ENCODE results near the gene FAM151A.
A peak's percentile ranks its signal among the peaks of the same experiment; 100 is the strongest.

Gene FAM151A

GRCh38 chr1:54579337-54579781, 44.0 kb downstream of the FAM151A start:
- peak; percentile 62 for DNase-seq (ENCODE audit: low spot score)

DNA sequence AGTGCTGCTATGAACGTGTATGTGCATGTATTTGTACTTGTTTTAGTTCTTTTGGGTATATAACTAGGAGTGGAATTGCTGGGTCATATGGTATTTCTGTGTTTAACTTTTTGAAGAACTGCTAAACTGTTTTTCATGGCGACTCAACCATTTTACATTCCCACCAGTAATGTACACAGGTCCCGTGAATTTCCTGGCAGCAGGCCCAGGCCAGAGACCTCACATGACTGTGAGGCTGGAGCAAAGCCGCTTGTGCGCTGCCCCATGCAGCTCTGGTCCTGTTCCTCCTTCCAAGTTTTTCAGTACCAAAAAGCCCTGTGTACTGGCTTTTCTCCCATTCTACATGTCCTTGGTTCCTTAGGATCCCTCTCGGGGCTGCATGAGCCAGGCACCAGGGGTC, 45.7 kb downstream of the FAM151A start:
- DNase-seq (ENCODE audit: low spot score) = peak; percentile 66

GRCh38 chr1:54575605-54576290, 47.6 kb downstream of the FAM151A start:
- DNase-seq (ENCODE audit: low spot score) = no peak

- no peak for DNase-seq (ENCODE audit: low spot score)
These were observed 48.2 kb downstream of the FAM151A start for GRCh38 chr1:54575161-54575560.

DNA sequence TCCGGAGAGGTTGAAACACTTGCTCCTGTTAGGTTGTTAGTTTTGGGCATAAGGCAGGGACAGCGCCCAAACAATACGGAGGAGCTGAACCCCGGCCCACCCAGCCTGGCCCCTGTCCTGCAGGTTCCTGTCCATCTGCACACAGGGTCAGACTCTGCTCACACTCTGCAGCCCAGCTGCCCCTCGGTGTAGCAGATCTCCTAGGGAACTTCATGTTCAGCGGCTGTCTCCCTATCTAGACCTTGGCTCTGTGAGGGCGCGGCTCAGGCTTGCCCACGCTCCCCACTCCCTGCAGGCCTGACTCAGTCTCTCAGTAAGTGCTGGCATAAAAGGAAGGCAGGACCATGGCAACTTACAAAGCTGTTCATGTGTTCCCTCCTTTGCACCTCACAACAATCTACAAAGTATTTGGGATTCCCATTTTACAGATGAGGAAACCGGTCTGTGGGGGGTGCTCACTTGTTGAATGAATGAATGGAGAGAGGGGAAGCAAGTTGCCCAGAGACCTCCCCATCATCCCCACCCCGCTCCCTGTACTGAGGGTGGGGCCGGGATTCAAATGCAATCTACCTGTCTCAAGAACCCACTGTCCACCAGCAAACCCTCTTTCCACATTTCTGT, 49.1 kb downstream of the FAM151A start:
- no peak for DNase-seq (ENCODE audit: low spot score)

DNA sequence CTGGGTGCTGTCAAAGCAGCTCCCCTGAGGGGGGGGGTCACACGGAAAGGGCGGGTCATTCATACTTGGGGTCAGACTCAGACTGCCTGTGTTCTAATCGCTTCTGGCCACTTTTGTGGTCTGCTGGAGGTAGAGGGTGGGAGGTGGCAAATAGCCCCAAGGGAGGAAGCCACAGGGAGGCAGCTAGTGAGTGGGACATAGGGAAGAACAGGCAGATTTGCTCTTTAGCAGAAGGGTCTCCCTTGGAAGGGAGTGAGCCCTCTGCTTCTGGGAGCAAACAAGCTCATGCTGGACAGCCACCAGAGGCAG, 50.8 kb downstream of the FAM151A start:
- DNase-seq (ENCODE audit: low spot score) = no peak

- no peak for DNase-seq (ENCODE audit: low spot score)
These were observed 51.4 kb downstream of the FAM151A start for GRCh38 chr1:54571803-54572541.

GRCh38 chr1:54571326-54571725, 52.0 kb downstream of the FAM151A start:
- DNase-seq (ENCODE audit: low spot score) = no peak

DNA sequence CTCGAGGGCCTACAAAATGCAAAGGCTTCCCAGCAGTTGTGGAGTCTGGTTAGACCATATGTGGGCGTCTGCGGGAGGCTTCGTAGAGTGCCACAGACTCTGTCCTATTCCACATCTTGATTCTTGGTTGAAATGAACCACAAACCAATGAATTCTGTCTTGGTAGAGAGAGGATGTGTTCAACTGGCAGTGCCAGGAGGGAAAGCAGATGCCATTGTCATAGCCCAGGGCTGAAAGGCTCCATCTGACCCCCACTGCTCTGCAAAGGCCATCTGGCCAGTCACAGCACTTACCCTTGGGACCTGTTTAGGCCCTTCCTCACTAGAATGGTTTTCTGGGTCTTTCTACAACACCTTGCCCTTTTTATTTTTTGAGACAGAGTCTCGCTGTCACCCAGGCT, 53.2 kb downstream of the FAM151A start:
- no peak for DNase-seq (ENCODE audit: low spot score)

DNA sequence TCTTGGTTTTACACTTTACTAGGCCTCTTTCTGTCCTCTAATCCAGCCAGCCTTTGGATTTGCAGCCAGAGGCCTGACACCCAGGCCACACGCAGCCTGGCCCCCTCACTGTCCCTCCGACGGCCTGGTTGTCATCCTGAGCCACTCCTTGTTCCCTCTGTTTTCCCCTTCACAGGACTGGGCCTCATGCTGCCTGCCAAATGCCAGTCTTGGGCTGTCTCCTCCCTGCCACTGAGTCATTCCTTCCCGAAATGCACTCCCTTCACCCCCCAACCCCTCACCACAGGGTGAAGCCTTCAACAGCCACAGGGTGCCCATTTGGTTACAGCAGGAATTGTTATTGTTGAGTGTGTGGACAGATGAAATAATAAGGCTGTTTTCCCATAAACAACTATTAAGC, 54.0 kb downstream of the FAM151A start:
- DNase-seq (ENCODE audit: low spot score) = no peak

- DNase-seq (ENCODE audit: low spot score) = no peak
These were observed 55.4 kb downstream of the FAM151A start for GRCh38 chr1:54567961-54568360.

DNA sequence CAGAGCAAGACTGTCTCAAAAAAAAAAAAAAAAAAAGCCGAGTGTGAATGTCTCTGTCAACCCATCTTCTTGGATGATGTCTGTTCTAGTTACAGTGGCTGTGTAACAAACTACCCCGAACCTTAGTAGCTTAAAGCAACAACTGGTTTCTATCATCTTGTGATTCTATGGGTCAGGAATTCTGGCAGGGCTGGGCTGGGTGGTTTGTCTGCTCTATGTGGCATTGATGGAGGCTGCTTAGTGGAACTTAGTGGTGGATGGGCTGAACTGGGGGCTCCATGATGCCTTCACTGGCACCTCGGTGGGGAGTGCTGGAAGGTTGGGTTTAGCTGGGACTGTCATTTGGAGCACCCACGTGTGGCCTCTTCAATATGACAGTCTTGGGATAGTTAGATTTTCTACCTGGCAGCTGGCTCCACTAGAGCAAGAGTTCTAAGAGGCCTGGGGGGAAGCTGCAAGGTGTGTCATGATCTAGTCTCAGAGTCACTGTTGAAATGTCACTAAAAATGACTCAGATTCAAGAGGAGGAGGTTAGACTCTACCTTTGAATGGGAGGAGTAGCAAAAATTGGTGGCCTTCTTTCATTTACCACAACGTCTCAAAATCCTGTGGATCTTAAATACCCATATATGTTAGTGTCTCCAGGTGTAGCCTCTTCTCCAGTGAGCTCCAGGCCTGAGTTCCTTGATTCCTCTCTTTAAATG, 56.7 kb downstream of the FAM151A start:
- no peak for DNase-seq (ENCODE audit: low spot score)

DNA sequence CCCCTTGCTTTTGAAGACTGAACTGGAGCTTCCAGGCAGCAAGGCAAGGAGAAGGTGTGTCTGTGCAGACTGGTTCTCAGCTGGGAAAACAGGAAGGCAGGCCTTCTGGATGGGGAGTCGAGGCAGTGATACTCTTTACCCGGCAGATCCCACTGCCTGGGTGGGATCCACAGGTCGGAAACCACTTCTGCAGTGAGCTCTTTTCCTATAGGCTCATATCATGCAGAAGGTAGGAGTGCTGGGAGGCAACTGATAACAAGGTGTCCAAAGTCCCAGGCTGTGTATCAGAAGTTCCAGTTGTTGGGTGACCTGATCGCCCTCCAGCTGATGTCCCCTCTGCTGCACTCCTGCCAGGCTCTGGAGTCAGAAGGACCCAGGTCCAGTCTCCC, 58.2 kb downstream of the FAM151A start:
- no peak for DNase-seq (ENCODE audit: low spot score)

GRCh38 chr1:54564312-54565112, 58.8 kb downstream of the FAM151A start:
- no peak for DNase-seq (ENCODE audit: low spot score)

DNA sequence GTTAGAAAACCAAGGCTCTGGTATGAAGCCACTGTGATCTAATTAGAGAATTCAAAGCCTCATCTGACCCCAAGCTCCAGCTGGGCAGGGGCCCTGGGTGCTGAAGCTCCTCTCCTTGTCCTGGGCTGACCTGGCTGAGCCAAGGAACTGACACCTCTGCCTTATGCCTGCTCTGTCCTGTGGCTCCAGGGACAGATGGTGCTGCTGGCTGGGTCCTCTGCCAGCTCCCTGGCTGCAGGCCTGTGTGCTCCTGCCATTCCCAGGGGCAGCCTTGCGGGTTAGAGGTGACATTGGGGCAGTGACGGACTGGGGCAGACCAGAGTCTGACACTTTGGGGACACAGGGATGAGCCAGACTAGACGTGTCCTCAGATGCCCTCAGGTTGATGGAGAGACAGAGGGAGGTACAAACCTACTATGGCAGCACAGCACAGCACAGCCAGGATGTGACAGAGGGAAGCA, 63.5 kb downstream of the FAM151A start:
- no peak for DNase-seq (ENCODE audit: low spot score)

All from COLO829 (cell line).